Adipocyte (in vitro differentiated cells): ENCODE data around the gene ETNPPL.

Experiments used
- DNase-seq: peaks from one replicate; pipeline ENCODE4 v3.0.0-alpha.2; 2015; ENCODE audit warnings: low read depth
- H3K27me3 ChIP-seq: replicated peaks from 2 replicates; pipeline ENCODE4 v1.7.0; 2013; ENCODE audit warnings: mild to moderate bottlenecking, low read length, moderate library complexity; ENCODE audit not compliant: control insufficient read depth, insufficient read depth
- H3K36me3 ChIP-seq: 2 replicates; pipeline ENCODE4 v1.7.0; 2013; ENCODE audit warnings: low read length, mild to moderate bottlenecking, moderate library complexity; ENCODE audit not compliant: control insufficient read depth, insufficient read depth, severe bottlenecking
- H3K4me1 ChIP-seq: 2 replicates; pipeline ENCODE4 v1.7.0; 2013; ENCODE audit warnings: mild to moderate bottlenecking, low read length, moderate library complexity; ENCODE audit not compliant: control insufficient read depth, insufficient read depth
- H3K4me3 ChIP-seq: 2 replicates; pipeline ENCODE4 v1.7.0; 2013; ENCODE audit warnings: mild to moderate bottlenecking, low read length, moderate library complexity
- H3K9ac ChIP-seq: 2 replicates; pipeline ENCODE4 v1.7.0; 2013; ENCODE audit warnings: mild to moderate bottlenecking, low read length, moderate library complexity
- H3K9me3 ChIP-seq: 2 replicates; pipeline ENCODE4 v1.7.0; 2013; ENCODE audit warnings: mild to moderate bottlenecking, low read length, moderate library complexity; ENCODE audit not compliant: control insufficient read depth

The ETNPPL gene

DNA sequence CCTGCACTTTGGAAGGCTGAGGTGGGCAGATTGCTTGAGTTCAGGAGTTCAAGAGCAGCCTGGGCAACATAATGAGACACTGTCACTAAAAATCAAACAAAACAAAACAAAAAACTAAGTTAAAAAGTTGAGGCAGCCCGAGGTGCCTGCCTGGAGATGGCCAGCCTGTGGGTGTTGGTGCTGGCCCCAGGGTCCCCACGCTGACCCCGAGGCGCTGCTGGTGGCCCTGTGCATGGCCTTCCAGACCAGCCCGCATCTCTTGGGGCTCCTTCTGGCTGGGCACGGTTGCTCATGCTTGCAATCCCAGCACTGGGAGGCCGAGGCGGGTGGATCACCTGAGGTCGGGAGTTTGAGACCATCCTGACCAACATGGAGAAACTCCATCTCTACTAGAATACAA, 4.4 kb downstream of the ETNPPL start:
- DNase-seq = no peak

DNA sequence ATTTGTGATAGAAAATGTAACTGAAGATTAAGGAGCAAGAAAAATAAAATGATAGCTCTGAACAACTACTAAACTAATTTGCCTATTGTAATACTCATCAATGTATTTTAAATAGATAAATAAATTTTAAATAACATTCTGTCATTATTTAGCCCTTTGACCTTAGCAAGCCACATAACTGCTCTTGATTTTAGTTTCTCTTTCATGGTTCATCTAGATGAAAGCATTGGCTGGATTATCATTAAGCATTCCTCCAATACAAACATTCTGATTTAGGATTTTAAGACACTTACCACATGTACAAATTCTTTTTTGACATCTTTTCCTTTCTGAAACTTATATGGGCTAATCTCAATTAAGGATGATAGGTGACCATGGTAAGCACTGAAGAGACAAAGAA, 8.5 kb downstream of the ETNPPL start:
- Histone ChIP-seq H3K4me3 (no peak overlapping the region), H3K9ac (no peak overlapping the region), H3K36me3 (no peaks in the 10 kb centered on the region), H3K4me1 (no peaks in the 10 kb centered on the region), H3K27me3 (no peaks in the 10 kb centered on the region), H3K9me3 (no peaks in the 10 kb centered on the region)
- DNase-seq = no peak

More for the DNA sequence above, 4.4 kb downstream of the ETNPPL start:
- no peak overlapping the region for H3K9ac ChIP-seq
- no peak overlapping the region for H3K4me3 ChIP-seq
- peaks cover 18% of the 10 kb centered on the region for H3K27me3 ChIP-seq
- no peaks in the 10 kb centered on the region for H3K9me3 ChIP-seq
- peaks cover 9% of the 10 kb centered on the region for H3K4me1 ChIP-seq
- no peaks in the 10 kb centered on the region for H3K36me3 ChIP-seq

DNA sequence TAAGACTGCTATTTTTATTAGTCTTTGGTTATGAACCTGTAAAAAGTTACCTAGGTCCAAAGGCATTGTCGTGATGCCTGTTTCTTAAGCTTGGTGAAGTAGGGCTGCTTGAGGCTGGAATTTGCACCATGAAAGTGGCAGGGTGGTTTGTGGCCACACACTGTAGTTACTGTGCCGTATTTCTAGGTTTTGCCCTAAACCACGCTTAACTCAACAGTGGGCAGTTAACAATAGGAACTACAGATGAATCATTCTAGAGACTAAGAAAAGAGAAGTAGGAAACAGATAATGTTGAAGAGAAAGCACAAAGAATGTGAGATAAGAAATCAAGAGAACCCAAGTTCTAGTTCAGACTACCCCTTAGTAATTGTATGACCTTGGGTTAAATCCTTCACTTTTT, 11.5 kb downstream of the ETNPPL start:
- H3K27me3 ChIP-seq = no peaks in the 10 kb centered on the region
- no peak overlapping the region for H3K9ac ChIP-seq
- no peak for DNase-seq
- H3K9me3 ChIP-seq = no peaks in the 10 kb centered on the region
- H3K4me3 ChIP-seq = no peak overlapping the region
- H3K36me3 ChIP-seq = no peaks in the 10 kb centered on the region
- H3K4me1 ChIP-seq = no peaks in the 10 kb centered on the region

GRCh38 chr4:108749119-108749518, 13.7 kb downstream of the ETNPPL start:
- no peak for DNase-seq
- Histone ChIP-seq H3K9me3 (no peaks in the 10 kb centered on the region), H3K36me3 (no peaks in the 10 kb centered on the region), H3K4me1 (no peaks in the 10 kb centered on the region), H3K4me3 (no peak overlapping the region), H3K27me3 (no peaks in the 10 kb centered on the region), H3K9ac (no peak overlapping the region)

DNA sequence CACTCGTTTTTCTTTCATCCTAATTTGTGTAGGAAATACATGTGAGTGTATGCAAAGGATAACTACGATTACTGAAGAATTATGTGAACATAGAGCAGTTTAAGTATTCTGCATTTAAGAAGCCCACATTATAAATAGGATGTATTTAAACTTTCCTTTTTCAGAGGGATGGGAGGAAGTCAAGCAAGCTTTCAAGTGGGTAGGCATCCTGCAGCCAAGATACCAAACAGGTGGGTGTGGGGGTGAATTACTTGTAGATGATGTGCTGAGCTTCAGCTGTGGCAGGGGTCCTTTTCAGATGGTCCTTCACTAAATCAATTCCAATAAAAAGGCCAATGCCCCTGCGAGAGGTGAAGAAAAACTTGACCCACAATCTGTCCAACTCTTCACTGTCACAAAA, 16.3 kb downstream of the ETNPPL start:
- Histone ChIP-seq H3K4me3 (no peak overlapping the region), H3K36me3 (no peaks in the 10 kb centered on the region), H3K9me3 (no peaks in the 10 kb centered on the region), H3K4me1 (no peaks in the 10 kb centered on the region), H3K9ac (no peak overlapping the region), H3K27me3 (no peaks in the 10 kb centered on the region)
- DNase-seq = no peak

DNA sequence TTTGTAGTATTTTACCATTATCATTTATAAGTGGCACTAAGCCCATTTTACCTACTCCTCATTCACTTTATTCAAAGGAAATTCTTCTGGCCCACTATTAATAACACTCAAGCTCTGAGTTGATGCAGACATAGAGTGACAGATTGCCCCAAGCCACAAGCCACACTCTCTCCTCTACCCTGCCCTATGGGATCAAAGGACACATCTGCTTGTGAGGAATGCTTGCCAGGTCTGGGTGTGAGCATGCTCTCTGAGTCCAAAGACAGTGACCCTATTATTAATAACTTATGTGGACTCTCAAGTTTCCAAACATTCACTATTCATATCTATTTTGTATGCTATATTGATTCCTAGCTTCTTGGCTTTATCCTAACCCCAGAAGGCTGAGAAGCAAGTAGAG, 18.5 kb downstream of the ETNPPL start:
- DNase-seq = no peak
- no peaks in the 10 kb centered on the region for H3K27me3 ChIP-seq
- H3K9ac ChIP-seq = no peak overlapping the region
- H3K36me3 ChIP-seq = no peaks in the 10 kb centered on the region
- no peaks in the 10 kb centered on the region for H3K9me3 ChIP-seq
- no peak overlapping the region for H3K4me3 ChIP-seq
- H3K4me1 ChIP-seq = no peaks in the 10 kb centered on the region

DNA sequence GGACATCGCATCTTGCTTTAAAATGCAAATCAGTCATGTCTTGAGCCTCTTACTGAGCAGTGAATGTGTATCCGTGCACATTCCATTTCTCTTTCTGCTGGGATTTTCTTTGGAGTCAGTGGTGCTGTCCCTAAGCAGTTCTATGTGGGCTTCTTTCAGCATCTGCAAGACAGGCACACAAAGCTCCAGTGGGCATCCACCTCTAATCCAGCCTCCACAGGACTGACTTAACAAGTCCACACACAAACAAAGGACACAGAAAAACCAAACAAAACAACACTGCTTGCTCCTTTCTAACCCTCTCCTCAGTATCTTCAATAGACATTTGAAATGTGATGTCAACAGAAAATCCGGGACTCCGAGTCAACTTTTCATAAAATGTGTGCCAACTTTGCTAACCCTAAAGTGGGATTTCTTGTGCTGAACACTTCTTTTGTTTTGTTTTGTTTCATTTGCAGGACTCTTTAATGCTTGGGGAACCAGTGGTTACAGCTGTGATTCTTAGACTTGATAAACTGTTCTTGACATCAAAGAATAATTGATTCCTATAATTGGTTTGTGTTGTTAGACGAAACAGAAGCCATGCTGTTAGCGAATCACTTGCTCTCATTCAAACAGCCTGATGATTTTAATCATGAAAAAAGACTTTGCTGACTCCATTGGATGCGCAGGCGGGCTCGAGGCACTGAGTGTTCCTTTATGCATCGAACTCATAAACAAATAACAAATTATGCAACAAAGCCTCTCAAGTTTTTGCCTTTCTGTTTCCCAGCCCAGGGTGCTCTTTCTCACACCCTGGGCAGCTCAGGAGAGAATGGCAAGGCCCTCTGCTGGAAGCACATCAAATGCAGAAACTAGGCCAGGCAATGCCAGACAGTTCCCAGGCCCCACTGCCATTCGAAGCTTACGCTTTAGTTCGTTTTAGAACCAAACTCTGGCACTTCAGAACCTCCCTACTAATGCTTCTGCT, 20.1 kb downstream of the ETNPPL start:
- DNase-seq = no peak
- Histone ChIP-seq H3K36me3 (no peaks in the 10 kb centered on the region), H3K27me3 (no peaks in the 10 kb centered on the region), H3K9ac (no peak overlapping the region), H3K9me3 (no peaks in the 10 kb centered on the region), H3K4me3 (no peak overlapping the region), H3K4me1 (no peaks in the 10 kb centered on the region)

GRCh38 chr4:108738003-108738706, 24.7 kb downstream of the ETNPPL start:
- no peak for DNase-seq
- Histone ChIP-seq H3K4me3 (no peak overlapping the region), H3K9ac (no peak overlapping the region), H3K9me3 (no peaks in the 10 kb centered on the region), H3K36me3 (no peaks in the 10 kb centered on the region), H3K4me1 (no peaks in the 10 kb centered on the region), H3K27me3 (no peaks in the 10 kb centered on the region)

- H3K36me3 ChIP-seq = no peaks in the 10 kb centered on the region
- peaks cover 8% of the 10 kb centered on the region for H3K9me3 ChIP-seq
- no peak for DNase-seq
- H3K4me1 ChIP-seq = no peaks in the 10 kb centered on the region
- H3K27me3 ChIP-seq = no peaks in the 10 kb centered on the region
- no peak overlapping the region for H3K4me3 ChIP-seq
- no peak overlapping the region for H3K9ac ChIP-seq
Observed at GRCh38 chr4:108731006-108731405, 31.8 kb downstream of the ETNPPL start.

DNA sequence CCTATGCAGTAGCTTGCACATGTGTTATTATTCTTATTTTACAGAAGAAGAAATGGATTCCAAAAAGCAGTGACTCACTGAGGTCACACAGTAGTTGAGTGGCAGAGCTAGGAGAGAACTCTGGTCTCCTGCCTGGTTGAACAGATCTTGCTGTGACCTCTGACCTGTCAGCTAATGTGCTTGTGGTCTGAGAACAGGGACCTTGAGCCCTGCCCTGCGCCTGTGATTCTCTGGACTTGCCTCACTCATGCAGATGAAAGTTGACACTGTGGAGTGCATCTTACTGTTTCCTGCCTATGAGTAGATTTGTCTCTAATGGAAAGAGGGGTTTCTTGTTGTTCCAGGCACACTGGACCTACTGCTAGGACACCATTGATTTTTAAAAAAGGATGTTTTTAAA, 32.3 kb downstream of the ETNPPL start:
- DNase-seq = no peak

DNA sequence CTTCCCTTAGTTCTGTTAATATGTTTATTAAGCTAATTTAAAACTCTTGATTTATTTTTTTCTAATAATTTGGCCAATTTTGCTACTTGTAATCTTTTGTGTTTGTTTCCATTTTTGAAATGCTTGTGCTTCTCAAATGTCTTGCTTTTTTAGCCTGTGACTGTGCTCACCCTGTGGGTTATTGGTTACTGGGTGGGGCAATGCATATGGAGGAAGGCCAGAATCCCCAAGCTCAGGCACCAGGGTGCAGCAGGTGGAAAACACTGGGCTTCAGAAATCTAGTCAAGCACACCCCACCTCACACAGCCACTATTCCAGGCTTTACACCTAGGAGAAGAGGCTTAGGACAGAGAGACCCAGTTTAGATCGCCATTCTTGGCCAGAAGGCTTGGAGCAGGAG, 33.1 kb downstream of the ETNPPL start:
- DNase-seq = no peak
- Histone ChIP-seq H3K4me1 (no peaks in the 10 kb centered on the region), H3K9me3 (peaks cover 18% of the 10 kb centered on the region), H3K27me3 (no peaks in the 10 kb centered on the region), H3K36me3 (no peaks in the 10 kb centered on the region), H3K9ac (no peak overlapping the region), H3K4me3 (no peak overlapping the region)

More for the DNA sequence above, 32.3 kb downstream of the ETNPPL start:
- H3K27me3 ChIP-seq = no peaks in the 10 kb centered on the region
- no peaks in the 10 kb centered on the region for H3K36me3 ChIP-seq
- no peaks in the 10 kb centered on the region for H3K4me1 ChIP-seq
- no peak overlapping the region for H3K9ac ChIP-seq
- peaks cover 11% of the 10 kb centered on the region for H3K9me3 ChIP-seq
- H3K4me3 ChIP-seq = no peak overlapping the region
